IMR-90 (cell line): ENCODE measurements around the gene NEUROD4. TPM values are rescaled to one million over a fixed set of nuclear protein-coding genes. Genes with fewer than 3 reads are reported as not detected.

Experiments
- ATAC-seq: fragments of 200-7000 bp; cut with Tn5 transposase; 2 replicates; pipeline ENCODE4 v1.9.1; 2020; ENCODE audit warnings: low read depth, mild to moderate bottlenecking, moderate library complexity
- BruUV-seq: library from RNA; stranded (reverse); fragments of 400-500 nt; replicated peaks from 2 replicates; lab custom pipeline; 2021; lab: Mats Ljungman, UMichigan
- CTCF ChIA-PET: fragments of 300-600 bp; formaldehyde crosslinking; extraction: SDS; loops from one replicate; lab custom pipeline; 2021; ENCODE audit warnings: antibody characterized with exemption; lab: Yijun Ruan, JAX
- POLR2A ChIA-PET: fragments of 300-600 bp; sonication (Branson Sonifier 250); formaldehyde crosslinking; loops from one replicate; lab custom pipeline; 2022; ENCODE audit warnings: antibody characterized with exemption; ENCODE audit not compliant: unreplicated experiment; lab: Charles Lee
- DNase-seq: peaks from one replicate; pipeline ENCODE4 v3.0.0; 2013
- H2AFZ ChIP-seq: replicated peaks from 2 replicates; pipeline ENCODE3; 2013; ENCODE audit warnings: low read length, mild to moderate bottlenecking; ENCODE audit not compliant: poor library complexity
- H2AK5ac ChIP-seq: 2 replicates; pipeline ENCODE4 v1.6.1; 2013; ENCODE audit warnings: low read depth, low read length, inconsistent platforms
- H2AK9ac ChIP-seq: replicated peaks from 2 replicates; pipeline ENCODE3; 2013; ENCODE audit warnings: mild to moderate bottlenecking, low read depth, low read length, moderate library complexity; ENCODE audit not compliant: poor library complexity
- H2BK120ac ChIP-seq: 2 replicates; pipeline ENCODE4 v1.6.1; 2013; ENCODE audit warnings: low read depth, low read length, inconsistent platforms
- H2BK15ac ChIP-seq: 3 replicates; pipeline ENCODE4 v1.6.1; 2013; ENCODE audit warnings: low read depth, low read length, inconsistent platforms
- H2BK20ac ChIP-seq: 2 replicates; pipeline ENCODE4 v1.6.1; 2013; ENCODE audit warnings: low read depth, mild to moderate bottlenecking, inconsistent platforms, low read length, moderate library complexity
- H2BK5ac ChIP-seq: 2 replicates; pipeline ENCODE4 v1.6.1; 2013; ENCODE audit warnings: mild to moderate bottlenecking, low read depth, low read length, inconsistent platforms; ENCODE audit not compliant: poor library complexity, severe bottlenecking
- H3K14ac ChIP-seq: replicated peaks from 2 replicates; pipeline ENCODE4 v1.6.1; 2013; ENCODE audit warnings: low read depth, low read length, inconsistent platforms
- H3K18ac ChIP-seq: 2 replicates; pipeline ENCODE4 v1.6.1; 2013; ENCODE audit warnings: low read depth, low read length, control low read depth
- H3K23ac ChIP-seq: 2 replicates; pipeline ENCODE4 v1.6.1; 2013; ENCODE audit warnings: low read depth, low read length, inconsistent platforms
- H3K27ac ChIP-seq: 2 replicates; pipeline ENCODE4 v1.5.1; 2013; ENCODE audit warnings: mild to moderate bottlenecking, control low read depth, low read length; ENCODE audit not compliant: insufficient read depth
- H3K27me3 ChIP-seq: 2 replicates; pipeline ENCODE4 v1.6.1; 2013; ENCODE audit warnings: low read length; ENCODE audit not compliant: control insufficient read depth, insufficient read depth
- H3K36me3 ChIP-seq: 2 replicates; pipeline ENCODE4 v1.6.1; 2013; ENCODE audit warnings: low read length, mixed read lengths; ENCODE audit not compliant: control insufficient read depth, insufficient read depth
- H3K4ac ChIP-seq: 2 replicates; pipeline ENCODE4 v1.6.1; 2013; ENCODE audit warnings: low read depth, low read length, inconsistent platforms
- H3K4me1 ChIP-seq: 2 replicates; pipeline ENCODE4 v1.6.1; 2013; ENCODE audit warnings: low read length, mixed read lengths; ENCODE audit not compliant: control insufficient read depth, insufficient read depth
- H3K4me2 ChIP-seq: 2 replicates; pipeline ENCODE4 v1.6.1; 2013; ENCODE audit warnings: low read depth, mild to moderate bottlenecking, control low read depth, low read length, moderate library complexity
- H3K4me3 ChIP-seq: 2 replicates; pipeline ENCODE4 v1.5.1; 2013; ENCODE audit warnings: low read depth, mild to moderate bottlenecking, control low read depth, low read length, moderate library complexity; ENCODE audit not compliant: insufficient read depth
- H3K56ac ChIP-seq: 2 replicates; pipeline ENCODE4 v1.6.1; 2013; ENCODE audit warnings: low read length, inconsistent platforms; ENCODE audit not compliant: insufficient read depth; ENCODE audit errors: extremely low read depth
- H3K79me1 ChIP-seq, 2 experiments: 2 replicates each; pipeline ENCODE4 v1.6.1; 2013; ENCODE audit warnings: low read length in 2 of 2, inconsistent platforms in 1 of 2, low read depth in 1 of 2
- H3K9ac ChIP-seq: 2 replicates; pipeline ENCODE4 v1.6.1; 2013; ENCODE audit warnings: low read depth, low read length, control low read depth
- H3K9me1 ChIP-seq: 2 replicates; pipeline ENCODE4 v1.6.1; 2013; ENCODE audit warnings: low read length, inconsistent platforms; ENCODE audit not compliant: insufficient read depth
- H3K9me3 ChIP-seq: 2 replicates; pipeline ENCODE4 v1.6.1; 2013; ENCODE audit warnings: low read length; ENCODE audit not compliant: control insufficient read depth, insufficient read depth
- H4K20me1 ChIP-seq: 2 replicates; pipeline ENCODE4 v1.6.1; 2013; ENCODE audit warnings: low read length, inconsistent platforms; ENCODE audit not compliant: insufficient read depth
- H4K5ac ChIP-seq: 2 replicates; pipeline ENCODE4 v1.6.1; 2013; ENCODE audit warnings: mild to moderate bottlenecking, low read depth, low read length, control low read depth
- H4K8ac ChIP-seq, 2 experiments: 2 replicates each; pipeline ENCODE4 v1.6.1; 2013; ENCODE audit warnings: low read depth in 2 of 2, low read length in 2 of 2, control low read depth in 1 of 2, inconsistent platforms in 1 of 2
- H4K91ac ChIP-seq: 2 replicates; pipeline ENCODE4 v1.6.1; 2013; ENCODE audit warnings: low read depth, low read length, inconsistent platforms; ENCODE audit not compliant: insufficient read depth
- CEBPB ChIP-seq: IDR thresholded peaks from 2 replicates; pipeline ENCODE4 v1.6.1; 2012; ENCODE audit warnings: low read depth, low read length, improper control_type of control experiment
- CHD1 ChIP-seq: IDR thresholded peaks from 2 replicates; pipeline ENCODE4 v1.6.1; 2012; ENCODE audit warnings: low read depth, low read length, improper control_type of control experiment
- MAZ ChIP-seq: IDR thresholded peaks from 2 replicates; pipeline ENCODE4 v1.6.1; 2012; ENCODE audit warnings: low read depth, mild to moderate bottlenecking, low read length, improper control_type of control experiment, moderate library complexity, borderline replicate concordance
- MXI1 ChIP-seq: IDR thresholded peaks from 2 replicates; pipeline ENCODE4 v1.6.1; 2012; ENCODE audit warnings: low read depth, mild to moderate bottlenecking, low read length, moderate library complexity, borderline replicate concordance
- POLR2A ChIP-seq: IDR thresholded peaks from 2 replicates; pipeline ENCODE4 v1.6.1; 2012; ENCODE audit warnings: mild to moderate bottlenecking, low read depth, low read length
- RFX5 ChIP-seq: IDR thresholded peaks from 2 replicates; pipeline ENCODE4 v1.8.0; 2012; ENCODE audit warnings: low read depth, mild to moderate bottlenecking, low read length, moderate library complexity
- SMC3 ChIP-seq: fragments of 150-350 bp; IDR thresholded peaks from 2 replicates; pipeline ENCODE4 v1.6.1; 2016; ENCODE audit warnings: low read depth, mild to moderate bottlenecking, antibody characterized with exemption, low read length, moderate library complexity
- WGBS, 2 experiments: methylation state at CpG; one replicate each; pipeline versions ENCODE4 v1.1.5 to v1.1.7; 2013; ENCODE audit warnings: missing lambda C conversion rate in 2 of 2; ENCODE audit not compliant: insufficient read length in 1 of 2; ENCODE audit errors: extremely low coverage in 2 of 2; 5-methylcytosine and 5-hydroxymethylcytosine counted together
- dilution Hi-C: fragments of 300-500 bp; cut with HindIII; formaldehyde crosslinking; loops from one replicate; pipeline ENCODE4 v1.14.3; 2018; ENCODE audit warnings: low sequenced_read_pairs; ENCODE audit not compliant: unreplicated experiment
- in situ Hi-C: fragments of 300-500 bp; cut with MboI; formaldehyde crosslinking; loops from 3 replicates; pipeline ENCODE4 v1.14.3; 2019; ENCODE audit warnings: low sequenced_read_pairs, inconsistent platforms, mixed read lengths
- intact Hi-C: fragments of 100-400 bp; cut with micrococcal nuclease; formaldehyde crosslinking; loops from 2 replicates; pipeline ENCODE4 v1.10.0; 2022
- polyA plus RNA-seq, 3 experiments: library from polyadenylated mRNA; depleted of rRNA; stranded (reverse); fragments of >200 nt; gene quantifications; 2 replicates each; pipeline ENCODE4 v1.2.3, GENCODE V29; 2012; ENCODE audit warnings: low replicate concordance in 1 of 3
- total RNA-seq: library from RNA; depleted of rRNA; stranded (reverse); fragments of >200 nt; gene quantifications from 2 replicates; pipeline ENCODE4 v1.2.3, GENCODE V29; 2012
- TF ChIP-seq, protein P1 (sequence below): conservative IDR thresholded peaks from 2 replicates; pipeline ENCODE4 v1.5.1; 2012; ENCODE audit warnings: mild to moderate bottlenecking, low read depth, low read length, improper control_type of control experiment
- TF ChIP-seq, protein P2 (sequence below): fragments of 150-350 bp; IDR thresholded peaks from 2 replicates; pipeline ENCODE4 v1.6.1; 2016; ENCODE audit warnings: low read depth, mild to moderate bottlenecking, low read length, moderate library complexity, borderline replicate concordance
- TF ChIP-seq, protein P3 (sequence below): fragments of 150-350 bp; IDR thresholded peaks from 2 replicates; pipeline ENCODE4 v1.6.1; 2017; ENCODE audit warnings: mild to moderate bottlenecking, antibody characterized with exemption, low read length, low read depth

NEUROD4 gene
- total and polyA plus RNA-seq, 2 of the 4 experiments (the other 2 are of a cell fraction), result not detected

DNA sequence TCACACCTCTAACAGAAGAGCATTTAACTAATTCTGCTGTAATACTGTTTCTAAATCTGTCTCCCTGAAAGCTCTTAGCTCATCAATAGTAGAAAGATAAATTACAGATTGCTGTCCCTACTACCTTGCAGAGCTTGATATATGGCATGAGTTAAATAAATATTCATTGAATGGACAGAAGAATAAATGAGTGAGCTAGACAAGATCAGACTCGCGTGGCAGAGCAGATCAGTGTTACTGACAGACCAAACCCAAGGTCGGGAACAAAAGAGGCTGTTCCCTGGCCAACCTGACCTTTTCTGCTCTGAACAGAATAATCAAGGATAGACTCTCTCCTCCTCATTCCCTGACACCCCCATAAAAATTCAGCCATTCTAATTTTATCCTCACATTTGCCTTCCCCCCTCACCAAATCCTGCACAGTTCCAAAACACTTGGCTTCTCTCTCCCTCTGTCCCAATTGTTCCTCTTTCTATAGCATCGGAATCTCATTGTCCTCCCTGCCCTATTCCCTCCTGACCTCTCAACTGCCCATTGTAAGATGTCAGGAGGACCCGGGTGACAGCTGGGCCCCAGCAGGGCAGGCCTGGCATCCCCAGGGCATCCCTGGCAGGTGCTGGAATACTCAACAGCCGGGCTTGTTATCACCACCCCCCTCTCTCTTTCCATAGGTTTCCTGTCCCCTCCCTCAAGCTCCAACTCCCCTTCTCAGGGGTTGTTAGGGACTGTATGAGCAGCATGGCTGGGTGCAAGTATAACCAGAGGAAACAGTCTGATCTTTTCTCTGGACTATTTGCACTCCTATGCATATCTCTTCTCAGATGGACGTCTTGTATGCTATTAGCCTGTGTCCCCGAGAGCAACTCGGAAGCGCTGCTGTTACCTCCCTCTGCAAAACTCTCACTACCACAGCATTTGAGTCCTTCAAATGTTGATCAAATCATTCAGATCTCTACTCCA lies 19.9 kb downstream of the NEUROD4 start:
- no peak overlapping the region for H2BK15ac ChIP-seq
- H3K23ac ChIP-seq, result no peak overlapping the region
- ATAC-seq (no peak), DNase-seq (no peak)
- 64% methylated on average over 5 of the region's 10 CpGs; no CpG with 5 or more reads in 1 of the 2 experiments for WGBS, 2 experiments
- H3K9me1 ChIP-seq, result no peaks in the 10 kb centered on the region
- no peak overlapping the region for H2AFZ ChIP-seq
- dilution Hi-C loops (no loop called here), intact Hi-C loops (no loop called here), in situ Hi-C loops (no loop called here)
- H4K8ac ChIP-seq, result no peak overlapping the region
- no peak for TF ChIP-seq POLR2A
- TF ChIP-seq MXI1, result no peak
- no peak for TF ChIP-seq CHD1
- TF ChIP-seq RFX5, result no peak
- TF ChIP-seq, protein P1, sequence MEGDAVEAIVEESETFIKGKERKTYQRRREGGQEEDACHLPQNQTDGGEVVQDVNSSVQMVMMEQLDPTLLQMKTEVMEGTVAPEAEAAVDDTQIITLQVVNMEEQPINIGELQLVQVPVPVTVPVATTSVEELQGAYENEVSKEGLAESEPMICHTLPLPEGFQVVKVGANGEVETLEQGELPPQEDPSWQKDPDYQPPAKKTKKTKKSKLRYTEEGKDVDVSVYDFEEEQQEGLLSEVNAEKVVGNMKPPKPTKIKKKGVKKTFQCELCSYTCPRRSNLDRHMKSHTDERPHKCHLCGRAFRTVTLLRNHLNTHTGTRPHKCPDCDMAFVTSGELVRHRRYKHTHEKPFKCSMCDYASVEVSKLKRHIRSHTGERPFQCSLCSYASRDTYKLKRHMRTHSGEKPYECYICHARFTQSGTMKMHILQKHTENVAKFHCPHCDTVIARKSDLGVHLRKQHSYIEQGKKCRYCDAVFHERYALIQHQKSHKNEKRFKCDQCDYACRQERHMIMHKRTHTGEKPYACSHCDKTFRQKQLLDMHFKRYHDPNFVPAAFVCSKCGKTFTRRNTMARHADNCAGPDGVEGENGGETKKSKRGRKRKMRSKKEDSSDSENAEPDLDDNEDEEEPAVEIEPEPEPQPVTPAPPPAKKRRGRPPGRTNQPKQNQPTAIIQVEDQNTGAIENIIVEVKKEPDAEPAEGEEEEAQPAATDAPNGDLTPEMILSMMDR, result no peak
- TF ChIP-seq SMC3, result no peak
- TF ChIP-seq, protein P2, sequence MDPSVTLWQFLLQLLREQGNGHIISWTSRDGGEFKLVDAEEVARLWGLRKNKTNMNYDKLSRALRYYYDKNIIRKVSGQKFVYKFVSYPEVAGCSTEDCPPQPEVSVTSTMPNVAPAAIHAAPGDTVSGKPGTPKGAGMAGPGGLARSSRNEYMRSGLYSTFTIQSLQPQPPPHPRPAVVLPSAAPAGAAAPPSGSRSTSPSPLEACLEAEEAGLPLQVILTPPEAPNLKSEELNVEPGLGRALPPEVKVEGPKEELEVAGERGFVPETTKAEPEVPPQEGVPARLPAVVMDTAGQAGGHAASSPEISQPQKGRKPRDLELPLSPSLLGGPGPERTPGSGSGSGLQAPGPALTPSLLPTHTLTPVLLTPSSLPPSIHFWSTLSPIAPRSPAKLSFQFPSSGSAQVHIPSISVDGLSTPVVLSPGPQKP, result no peak
- no peak for TF ChIP-seq CEBPB
- TF ChIP-seq MAZ, result no peak
- TF ChIP-seq, protein P3, sequence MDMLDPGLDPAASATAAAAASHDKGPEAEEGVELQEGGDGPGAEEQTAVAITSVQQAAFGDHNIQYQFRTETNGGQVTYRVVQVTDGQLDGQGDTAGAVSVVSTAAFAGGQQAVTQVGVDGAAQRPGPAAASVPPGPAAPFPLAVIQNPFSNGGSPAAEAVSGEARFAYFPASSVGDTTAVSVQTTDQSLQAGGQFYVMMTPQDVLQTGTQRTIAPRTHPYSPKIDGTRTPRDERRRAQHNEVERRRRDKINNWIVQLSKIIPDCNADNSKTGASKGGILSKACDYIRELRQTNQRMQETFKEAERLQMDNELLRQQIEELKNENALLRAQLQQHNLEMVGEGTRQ, result no peak
- H3K56ac ChIP-seq, result no peak overlapping the region
- POLR2A ChIA-PET, result no interaction called here
- no peaks in the 10 kb centered on the region for H4K20me1 ChIP-seq
- H3K9me3 ChIP-seq, result no peaks in the 10 kb centered on the region
- H3K4me1 ChIP-seq, result no peaks in the 10 kb centered on the region
- H2AK9ac ChIP-seq, result no peak overlapping the region
- no peak overlapping the region for H3K4me3 ChIP-seq
- no peak overlapping the region for H3K14ac ChIP-seq
- H3K27ac ChIP-seq, result no peak overlapping the region
- no peak overlapping the region for H3K9ac ChIP-seq
- no peak overlapping the region for H2BK120ac ChIP-seq
- no peak overlapping the region for H3K4me2 ChIP-seq
- H2AK5ac ChIP-seq, result no peak overlapping the region
- CTCF ChIA-PET, result no interaction called here
- H3K36me3 ChIP-seq, result no peaks in the 10 kb centered on the region
- H2BK20ac ChIP-seq, result no peak overlapping the region
- no peak overlapping the region for H3K4ac ChIP-seq
- no peak overlapping the region for H4K91ac ChIP-seq
- H3K18ac ChIP-seq, result no peak overlapping the region
- H2BK5ac ChIP-seq, result no peak overlapping the region
- H3K79me1 ChIP-seq, result no peaks in the 10 kb centered on the region
- no peak overlapping the region for H4K5ac ChIP-seq
- BruUV-seq, result no TSS peak
- no peaks in the 10 kb centered on the region; the same call in 1 of the 2 replicates for H3K27me3 ChIP-seq
